HG02870 (cell line): Measurements from ENCODE around the gene CDH6.

Source experiments
- ATAC-seq: cut with Tn5 transposase; IDR thresholded peaks from one replicate; pipeline ENCODE4 v1.9.1; 2021; ENCODE audit warnings: mild to moderate bottlenecking, moderate library complexity; ENCODE audit not compliant: unreplicated experiment

Gene CDH6

DNA sequence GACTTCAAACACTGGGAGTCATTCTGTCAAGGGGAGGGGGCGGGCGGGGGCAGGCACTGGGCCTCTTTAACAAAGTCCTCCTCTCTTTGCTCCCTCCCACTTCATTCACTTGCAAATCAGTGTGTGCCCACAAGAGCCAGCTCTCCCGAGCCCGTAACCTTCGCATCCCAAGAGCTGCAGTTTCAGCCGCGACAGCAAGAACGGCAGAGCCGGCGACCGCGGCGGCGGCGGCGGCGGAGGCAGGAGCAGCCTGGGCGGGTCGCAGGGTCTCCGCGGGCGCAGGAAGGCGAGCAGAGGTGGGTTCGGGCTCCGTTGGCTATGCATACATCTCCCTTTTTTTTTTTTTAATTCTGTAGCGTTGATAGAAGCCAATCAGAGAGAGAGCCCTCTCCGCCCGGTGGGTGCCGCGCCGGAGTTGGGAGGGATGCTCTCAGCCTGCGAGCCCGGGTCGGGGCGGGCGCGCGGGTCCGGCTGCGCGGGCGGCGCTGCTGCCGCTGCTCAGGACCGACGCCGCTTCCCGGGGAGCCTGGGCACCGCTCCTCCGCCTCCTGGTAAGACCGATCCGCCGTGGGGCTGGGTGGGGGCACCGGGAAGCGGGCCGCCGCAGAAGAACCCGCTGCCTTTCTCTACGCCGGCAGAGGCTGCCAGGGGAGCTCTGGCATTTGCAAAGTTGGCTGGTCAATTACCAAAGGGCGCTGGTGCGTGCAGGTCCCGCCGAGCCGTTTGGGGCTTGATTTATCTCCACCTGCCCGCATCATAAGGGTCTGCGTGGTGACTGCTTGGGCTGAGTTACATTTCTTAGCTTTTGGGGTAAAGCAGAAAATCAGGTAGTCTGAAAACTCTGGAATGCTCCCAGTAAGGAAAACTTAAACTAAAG, at the start of gene CDH6:
Gene CDH6 (plus strand): TSS at position 96 of the 877 bp plus-strand sequence. CDS start 73,788 bp downstream, outside the sequence.
- ATAC-seq: no peak

DNA sequence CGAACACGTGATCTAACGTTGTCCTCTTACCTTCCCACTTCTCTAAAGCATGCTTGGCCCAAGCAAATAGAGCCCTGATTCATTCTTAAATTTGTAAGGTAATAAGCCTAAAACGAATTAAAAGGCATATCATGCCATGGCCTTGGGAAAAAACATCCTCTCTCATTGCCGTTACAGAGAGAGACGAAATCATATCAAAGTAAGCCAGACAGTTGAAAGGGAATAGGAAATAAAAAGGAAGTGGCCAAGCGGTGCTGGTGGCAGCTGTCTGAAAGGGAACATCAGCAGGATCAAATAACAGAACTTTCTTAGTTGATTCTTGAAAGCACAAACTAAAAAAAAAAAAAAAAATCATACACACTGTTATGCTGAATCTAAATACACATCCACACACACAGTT, 49.1 kb upstream of the CDH6 start:
- ATAC-seq: no peak

DNA sequence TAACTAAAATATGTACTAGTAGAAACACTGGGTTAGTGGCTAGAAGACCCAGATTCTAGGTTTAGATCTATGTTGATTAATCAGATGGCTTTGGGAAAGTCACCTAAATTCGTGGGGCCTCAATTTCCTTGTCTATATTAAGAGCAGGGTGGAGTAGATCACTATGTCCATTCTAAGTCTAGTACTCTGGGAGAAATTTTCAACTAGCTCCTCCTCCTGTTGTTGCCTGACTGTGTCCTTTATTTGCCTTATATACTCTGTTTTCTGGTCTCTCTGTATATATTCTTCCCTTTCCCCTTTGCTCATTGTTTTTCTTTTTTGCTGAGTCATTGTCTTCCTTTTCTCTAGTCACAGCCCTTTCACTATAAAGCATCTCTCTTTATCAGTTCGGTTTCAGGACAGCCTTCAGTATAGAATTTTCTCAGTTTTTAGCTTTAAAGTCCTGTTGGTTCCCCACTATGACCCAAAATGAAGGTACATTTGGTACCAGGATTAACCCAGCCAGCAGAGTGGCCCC, 44.5 kb upstream of the CDH6 start:
- no peak for ATAC-seq

DNA sequence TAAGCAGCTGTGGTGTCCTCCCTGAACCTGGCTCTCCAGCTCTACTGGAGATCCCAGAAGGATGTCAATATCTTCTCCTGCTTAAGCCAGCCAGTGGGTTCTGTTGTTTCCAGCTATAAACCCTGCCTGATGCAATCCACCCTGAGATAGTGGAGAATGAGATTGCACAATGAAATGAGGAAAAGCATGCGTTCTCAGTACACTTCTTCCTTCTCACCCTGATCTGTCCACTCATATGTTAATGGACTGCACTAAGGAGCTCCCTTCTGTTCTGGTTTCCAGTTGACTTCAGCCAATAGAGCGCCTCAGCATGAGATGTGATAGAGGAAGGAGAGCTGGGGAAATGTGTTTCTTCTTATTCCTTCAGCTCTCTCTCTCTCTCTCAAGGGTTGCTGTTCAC, 40.0 kb upstream of the CDH6 start:
- ATAC-seq: no peak

DNA sequence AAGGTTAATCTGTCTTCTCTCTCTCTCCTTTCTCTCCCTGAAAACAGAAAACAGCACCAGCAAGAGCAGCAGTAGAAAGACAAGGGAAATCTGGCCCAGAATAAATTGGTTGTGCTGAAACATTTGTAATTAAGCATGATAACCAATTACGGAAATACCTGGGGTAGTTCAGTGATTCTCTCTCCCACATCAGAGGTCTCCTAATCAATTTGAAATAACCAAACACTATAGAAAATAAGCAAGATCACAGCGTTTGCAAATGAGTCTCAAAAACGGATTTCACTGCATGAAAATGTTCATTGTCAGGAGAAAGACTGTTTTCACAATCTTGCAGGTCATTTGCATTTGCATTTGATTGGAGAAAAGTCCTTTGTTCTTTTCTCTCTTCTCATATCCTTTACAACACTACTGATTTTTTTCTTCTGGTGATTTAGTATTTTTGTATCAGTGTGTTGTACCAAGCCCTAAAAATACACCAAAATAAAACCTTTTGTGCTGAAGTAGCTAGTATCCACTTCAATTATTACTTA, 36.8 kb upstream of the CDH6 start:
- ATAC-seq: no peak

DNA sequence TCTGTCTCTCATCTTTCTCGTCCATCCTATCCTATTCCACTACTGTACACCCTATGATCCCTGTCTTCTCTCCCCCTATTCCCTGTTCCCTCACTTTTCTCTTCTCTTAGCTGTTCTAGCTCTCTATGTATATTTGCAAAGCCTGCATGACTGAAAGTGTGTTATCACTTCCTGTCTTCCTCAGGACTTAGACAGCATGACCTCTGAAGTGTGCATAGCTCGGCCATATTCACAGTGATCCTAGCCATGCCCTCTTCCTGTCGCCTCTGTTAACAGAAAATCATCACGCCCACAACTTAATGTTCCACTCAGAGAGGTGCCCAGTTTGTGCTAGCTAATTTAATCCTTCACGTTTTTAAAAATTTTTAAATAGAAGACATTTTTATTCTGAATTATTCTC, 35.8 kb upstream of the CDH6 start:
- no peak for ATAC-seq

DNA sequence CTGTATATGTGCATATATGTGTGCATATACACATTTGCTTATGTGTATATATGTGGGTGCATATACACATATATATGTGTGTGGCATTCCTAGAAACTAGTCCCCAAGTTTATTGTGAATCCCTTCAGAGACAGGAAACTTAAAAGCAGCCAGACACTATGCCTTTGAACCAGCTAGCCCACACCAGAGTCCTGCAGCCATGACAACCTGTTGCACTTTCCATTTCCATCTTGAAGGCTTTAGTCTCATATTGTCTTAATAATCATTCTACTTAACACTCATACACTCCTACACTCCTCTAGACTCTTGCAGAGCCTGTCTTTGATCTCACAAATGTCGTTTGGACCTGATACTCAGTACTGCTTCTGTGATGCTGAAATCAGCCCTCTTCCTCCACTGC, 34.8 kb upstream of the CDH6 start:
- ATAC-seq: no peak

DNA sequence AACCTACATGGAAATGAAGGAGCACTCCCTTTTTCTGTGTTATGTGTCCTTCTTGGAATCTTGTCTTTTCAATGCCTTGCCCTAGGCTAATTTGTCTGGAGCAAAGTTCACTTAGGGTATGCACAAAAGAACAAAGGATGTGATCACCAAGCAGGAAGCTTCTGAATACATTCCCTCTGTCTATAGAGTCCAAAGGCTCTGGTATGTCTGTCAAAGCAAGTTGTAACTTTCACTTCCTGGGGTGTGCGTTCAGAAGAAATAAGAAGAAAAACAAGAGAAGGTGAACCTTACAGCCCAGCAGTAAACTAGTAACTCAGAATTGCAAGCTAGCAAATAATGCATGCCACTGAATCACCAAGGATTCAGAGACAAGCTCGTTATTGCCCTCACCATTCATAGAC, 31.7 kb upstream of the CDH6 start:
- ATAC-seq: no peak

DNA sequence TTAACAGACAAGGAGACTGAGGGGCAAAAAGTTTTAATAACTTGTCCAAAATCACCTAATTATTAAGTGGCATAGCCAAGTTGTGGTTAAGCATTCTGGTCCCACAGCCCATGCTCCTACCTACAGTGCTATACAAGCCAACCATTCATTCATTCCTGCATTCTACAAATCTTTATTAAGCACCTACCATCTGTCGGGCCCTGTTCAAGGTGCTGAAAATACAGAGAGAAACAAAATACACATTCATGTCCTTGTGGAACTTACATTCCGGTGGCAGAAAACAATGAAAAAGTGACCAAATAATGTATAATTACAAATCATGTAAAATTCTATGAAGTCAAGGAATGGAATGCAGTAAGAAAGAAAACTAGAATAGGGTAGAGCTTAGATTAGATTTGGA, 27.8 kb upstream of the CDH6 start:
- ATAC-seq: no peak

DNA sequence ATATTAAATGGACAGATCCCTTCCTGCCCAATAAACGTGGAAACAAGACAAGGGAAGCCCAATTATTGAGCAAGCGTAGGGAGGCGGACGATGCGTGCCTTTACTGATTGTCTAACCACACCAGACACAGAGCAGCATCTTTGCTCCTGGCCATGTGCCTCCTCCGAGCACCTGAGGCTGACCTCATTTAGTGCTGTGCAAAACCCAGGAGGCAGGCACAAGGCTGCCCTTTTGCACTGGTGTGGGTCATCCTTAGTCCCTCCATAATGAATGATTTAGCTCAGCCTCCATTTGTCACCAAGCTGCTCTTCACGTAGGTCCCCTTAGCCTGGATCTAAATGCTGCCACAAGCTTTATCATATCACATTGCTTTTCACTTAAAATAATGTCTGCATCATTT, 24.1 kb upstream of the CDH6 start:
- ATAC-seq: no peak

DNA sequence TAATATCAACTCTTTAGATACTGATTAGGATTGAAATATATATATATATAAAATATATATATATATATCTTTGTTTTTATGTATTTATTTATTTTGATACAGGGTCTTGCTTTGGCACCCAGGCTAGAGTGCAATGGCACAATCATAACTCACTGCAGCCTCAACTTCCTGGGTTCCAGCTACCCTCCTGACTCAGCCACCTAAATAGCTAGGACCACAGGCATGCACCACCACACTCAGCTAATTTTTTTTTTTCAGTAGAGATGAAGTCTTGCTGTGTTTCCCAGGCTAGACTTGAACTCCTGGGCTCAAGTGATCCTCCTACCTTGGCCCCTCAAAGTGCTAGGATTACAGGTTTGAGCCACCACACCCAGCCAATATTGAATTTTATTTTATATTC, 20.6 kb upstream of the CDH6 start:
- no peak for ATAC-seq

DNA sequence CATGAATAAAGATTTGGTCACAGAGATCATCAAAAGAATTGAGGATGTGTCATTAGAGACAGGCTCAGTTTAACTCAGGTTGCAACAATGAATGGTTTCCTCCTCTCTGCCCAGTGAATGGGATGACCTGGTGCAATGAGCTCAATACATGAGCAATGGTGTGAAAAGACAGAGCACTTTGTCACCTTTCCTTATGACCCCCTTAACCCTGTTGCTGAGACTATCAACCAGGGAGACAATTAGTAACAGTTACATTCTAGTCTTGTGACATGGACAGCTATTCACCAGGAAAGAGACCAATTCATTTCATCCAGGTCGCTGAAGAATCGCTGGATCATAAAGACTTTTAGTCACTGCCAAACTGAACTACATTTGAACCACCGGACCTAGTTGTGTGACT, 19.9 kb upstream of the CDH6 start:
- ATAC-seq: no peak

DNA sequence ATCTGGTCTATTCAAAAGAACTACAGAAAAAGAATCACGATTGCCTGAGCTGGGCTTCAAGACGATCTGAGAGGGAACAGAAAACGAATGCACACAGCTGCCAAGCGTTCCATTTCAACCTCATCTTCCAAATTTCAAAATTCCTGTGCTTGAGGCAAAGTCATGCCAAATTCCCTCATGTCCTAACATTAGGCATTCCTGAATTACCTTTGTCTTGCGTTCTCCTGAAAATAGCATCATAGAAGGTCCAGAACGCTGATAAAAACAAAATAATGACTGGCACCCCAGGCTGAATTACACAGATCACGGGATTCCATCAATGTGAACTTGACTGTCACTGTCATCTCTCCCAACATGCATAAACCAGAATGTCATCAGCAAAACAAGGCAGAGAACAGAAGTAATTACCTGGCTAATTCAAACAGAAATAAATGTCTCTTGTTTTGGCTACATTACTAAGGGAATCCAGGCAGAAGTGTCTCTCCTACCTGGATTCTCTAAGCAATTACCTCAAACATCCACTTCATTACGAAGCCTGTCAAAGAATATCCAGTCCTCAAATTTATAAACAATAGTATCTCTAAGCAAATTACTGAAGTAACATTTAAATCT, 12.0 kb upstream of the CDH6 start:
- no peak for ATAC-seq

DNA sequence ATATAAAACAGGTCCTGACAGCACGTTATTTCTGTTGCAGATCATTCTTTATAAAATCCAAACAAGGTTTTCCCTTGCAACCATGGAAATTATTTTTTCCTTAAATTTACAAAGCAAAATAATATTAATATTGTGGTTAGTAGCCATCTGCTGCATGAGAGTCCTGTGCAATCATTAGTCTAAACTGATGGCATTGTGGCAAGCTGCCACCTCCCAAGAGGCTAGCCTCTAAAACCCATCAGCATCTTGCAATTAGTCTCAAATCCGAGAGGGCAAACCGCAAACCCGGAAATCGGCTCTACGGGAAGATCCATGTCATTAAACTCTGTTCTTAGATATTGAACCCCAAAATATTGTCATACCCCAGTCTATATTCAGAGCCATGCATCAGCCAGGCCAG, 11.3 kb upstream of the CDH6 start:
- no peak for ATAC-seq

DNA sequence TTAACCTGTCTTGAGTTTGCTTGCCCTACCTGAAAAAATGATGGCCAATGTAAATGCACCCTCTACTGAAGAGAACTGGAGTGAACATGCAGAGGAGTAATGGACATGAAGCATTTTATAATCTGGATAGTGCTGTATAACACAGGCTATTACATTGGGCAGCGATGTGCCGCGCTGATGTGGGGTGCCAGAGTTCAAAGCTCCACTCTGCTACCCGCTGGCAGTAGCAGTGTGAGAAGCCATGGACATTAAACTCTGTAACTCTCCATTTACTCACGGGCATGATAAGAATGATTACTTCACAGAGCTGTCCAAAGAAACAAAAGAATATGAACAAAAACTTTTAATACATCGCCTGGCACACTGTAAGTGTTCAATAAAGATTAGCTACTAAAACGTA, 7.5 kb upstream of the CDH6 start:
- no peak for ATAC-seq

DNA sequence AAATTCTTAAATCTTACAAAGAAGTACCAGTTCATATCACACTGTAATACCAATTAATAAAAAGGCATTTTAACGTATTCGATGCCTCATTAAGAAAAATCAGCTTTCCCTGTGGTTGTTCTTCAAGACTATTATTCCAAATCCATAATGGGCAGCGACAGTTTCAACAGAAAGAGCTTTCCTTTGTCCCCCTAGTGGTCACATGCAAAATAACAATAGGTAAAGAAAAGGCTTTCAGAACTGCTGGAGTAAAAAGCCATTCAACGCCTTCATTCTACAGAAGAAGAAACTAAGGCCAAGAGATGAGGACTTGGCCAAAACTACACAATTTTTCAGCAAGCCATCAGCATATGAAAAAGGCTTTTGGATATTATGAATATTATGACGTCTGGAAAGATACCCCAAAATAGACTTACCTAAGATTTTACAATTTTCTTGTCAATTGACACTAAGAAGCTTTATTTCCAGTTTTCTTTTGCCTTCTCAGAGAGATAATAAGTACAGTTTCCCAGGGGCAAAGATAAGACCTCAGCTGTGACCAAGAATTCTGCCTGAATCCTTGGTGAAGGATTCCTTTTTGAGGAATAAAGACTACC, 6.7 kb upstream of the CDH6 start:
- no peak for ATAC-seq

DNA sequence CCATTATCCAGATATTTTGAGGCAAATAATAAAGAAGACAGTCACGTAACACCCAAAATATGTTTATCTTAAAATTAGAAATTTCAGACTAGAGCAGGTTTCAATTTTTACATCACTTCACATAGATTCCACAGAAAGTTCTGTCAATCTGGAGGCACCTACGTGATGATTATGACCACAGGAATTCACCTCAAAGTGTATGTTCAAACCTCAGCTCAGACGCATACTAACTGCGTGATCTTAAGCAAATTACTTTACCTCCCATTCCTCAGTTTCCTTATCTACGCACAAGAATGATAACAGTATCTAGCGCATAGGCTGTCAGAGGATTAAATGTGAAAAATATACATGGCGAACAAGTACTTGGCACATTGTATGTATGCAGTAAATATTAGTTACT, 5.9 kb upstream of the CDH6 start:
- no peak for ATAC-seq

DNA sequence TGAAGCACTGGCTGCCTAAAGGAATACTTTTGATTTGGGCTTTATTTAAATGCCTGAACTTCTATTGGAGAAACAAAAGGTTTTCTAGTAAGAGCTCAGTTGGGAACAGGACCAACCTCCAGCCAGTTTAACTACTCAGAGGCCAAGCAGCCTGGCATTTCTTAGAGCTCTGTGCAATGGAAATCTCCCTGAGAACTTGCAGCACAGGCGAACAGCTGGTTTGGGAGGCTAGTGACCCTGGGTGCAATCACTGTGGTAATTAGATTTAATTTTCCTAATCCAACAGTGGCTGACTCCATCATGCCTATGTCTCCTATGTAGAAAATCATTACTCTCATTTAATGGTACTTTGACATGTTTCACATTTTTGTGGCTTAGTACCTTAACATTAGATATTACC, 1.0 kb upstream of the CDH6 start:
- no peak for ATAC-seq

DNA sequence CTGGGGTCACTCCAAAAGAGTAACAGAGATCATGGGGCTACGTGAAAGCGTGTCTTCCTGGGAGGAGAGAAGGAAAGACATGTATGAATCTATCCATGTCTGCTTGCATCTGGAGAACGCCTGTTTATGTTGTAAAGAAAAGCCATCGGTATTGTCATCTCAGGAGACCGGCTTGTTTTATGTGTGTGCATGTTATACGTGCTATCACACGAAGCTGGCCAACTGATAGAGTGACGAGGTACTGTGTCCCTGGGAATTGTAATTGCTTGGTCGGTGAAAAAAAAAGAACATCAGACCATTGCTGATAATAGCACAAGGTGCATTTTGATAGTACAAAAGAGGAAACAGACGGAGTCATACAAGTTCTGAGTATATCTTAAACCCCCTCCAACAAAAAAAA, 370 bp upstream of the CDH6 start:
- ATAC-seq: no peak

DNA sequence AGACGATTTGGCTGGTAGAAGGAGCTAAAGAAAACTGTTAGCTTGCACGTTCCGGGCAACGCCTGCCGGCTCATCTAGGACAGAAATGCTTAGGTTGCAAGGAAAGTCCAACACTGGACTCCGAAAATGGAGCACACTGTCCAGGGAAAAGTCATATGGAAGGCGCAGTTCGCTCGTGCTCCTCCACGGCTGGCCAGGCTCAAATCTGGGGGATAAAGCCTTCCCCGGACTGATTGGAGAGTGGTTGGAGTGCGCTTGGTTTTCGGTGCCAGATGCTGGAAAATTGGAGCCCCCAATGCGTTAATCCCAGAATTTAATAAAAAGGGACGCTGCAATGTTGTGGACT, 955 bp downstream of the CDH6 start:
- ATAC-seq: no peak

DNA sequence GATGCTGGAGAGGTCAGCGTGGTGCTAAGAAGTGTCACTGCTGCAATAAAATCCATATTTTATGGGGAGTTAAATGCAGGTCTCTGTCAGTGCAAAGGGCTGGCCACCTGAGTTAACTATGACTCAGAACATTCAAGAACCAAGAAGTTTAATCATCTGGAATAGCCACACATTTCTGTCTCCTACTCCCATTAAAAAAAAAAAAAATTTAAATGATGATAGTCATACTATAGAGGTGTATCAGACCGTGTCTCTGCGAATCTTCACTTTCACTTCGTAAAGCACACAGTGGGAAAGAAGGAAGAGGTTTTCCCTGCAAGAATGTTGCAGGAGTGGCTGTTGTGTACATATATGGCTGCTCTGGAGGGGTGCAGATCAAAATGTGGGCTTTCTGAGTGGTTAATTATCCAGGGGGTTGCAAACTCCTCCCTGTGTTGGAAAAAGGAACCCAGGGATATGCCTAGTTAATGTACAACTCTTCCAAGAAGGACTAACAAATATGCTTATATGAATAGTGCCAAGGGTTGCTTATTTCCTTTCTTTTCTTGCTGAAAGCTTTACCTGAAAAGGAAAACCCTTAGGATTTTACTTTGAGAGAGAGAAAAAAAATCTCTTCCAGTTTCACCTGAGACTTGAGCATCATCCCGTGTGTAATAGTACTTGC, 1.5 kb downstream of the CDH6 start:
- ATAC-seq: no peak
